VCaP (cell line): ENCODE results near the gene COA8.
A peak's percentile ranks its signal among the peaks of the same experiment; 100 is the strongest.

Experiments
- H3K27ac ChIP-seq: fragments of 450-650 bp; 2 replicates; pipeline ENCODE4 v1.5.1; 2017
- CTCF ChIP-seq: fragments of 450-650 bp; conservative IDR thresholded peaks from 2 replicates; pipeline ENCODE4 v1.5.1; 2017; ENCODE audit warnings: mild to moderate bottlenecking, moderate library complexity

The COA8 gene

DNA sequence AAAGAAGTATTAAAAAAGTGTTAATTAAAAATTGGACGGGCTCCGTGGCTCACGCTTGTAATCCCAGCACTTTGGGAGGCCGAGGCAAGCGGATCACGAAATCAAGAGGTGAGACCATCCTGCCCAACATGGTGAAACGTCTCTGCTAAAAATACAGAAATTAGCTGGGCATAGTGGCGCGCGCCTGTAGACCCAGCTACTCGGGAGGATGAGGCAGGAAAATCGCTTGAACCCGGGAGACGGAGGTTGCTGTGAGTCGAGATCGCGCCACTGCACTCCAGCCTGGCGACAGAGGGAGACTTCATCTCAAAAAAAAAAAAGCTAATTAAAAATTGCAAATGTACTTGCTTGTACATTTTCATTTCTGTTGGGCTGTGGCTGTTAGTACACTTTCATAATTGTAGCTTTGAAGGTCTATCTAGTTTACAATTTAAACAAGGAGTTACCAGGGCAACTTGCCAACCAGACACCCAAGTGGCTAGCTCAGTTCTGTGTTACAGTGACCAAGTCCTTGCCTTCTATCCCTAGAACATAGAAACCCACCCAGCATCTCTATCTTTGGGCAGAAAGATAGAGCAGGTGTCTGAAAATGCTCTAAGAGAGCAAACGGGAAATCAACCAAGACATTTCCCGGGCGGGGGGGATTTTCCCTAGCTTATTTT is 1.2 kb downstream of the COA8 start:
- TF ChIP-seq CTCF: no peak
- H3K27ac ChIP-seq: peak overlapping the region; percentile 98

- peak overlapping the region; percentile 97 for H3K27ac ChIP-seq
- no peak for TF ChIP-seq CTCF
These were observed 6.2 kb downstream of the COA8 start for GRCh38 chr14:103568952-103569351.

DNA sequence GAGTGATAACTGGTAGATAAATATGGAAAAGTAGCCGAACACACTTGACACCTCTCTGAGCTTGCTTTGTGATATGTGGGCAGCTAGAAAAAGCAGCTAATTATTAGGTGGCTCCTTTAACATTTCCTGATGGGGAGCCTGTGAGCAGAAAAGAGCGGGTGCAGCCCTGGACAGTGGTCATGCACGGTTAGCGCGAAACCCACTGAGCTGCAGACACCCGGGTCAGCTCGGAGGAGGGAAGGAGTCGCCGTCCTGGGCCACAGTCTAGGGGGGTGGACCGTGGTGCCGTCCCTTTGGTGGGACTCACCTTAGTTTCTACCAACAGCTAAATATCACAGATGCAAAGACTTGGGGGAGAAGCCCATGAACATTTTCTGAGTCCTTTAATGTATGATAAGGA is 6.6 kb downstream of the COA8 start:
- TF ChIP-seq CTCF: no peak
- H3K27ac ChIP-seq: peak overlapping the region; percentile 97

GRCh38 chr14:103574104-103574503 is 11.3 kb downstream of the COA8 start:
- TF ChIP-seq CTCF: no peak
- H3K27ac ChIP-seq: peak overlapping the region; percentile 97

GRCh38 chr14:103574707-103575285 is 12.0 kb downstream of the COA8 start:
- TF ChIP-seq CTCF: no peak
- peak overlapping the region; percentile 97 for H3K27ac ChIP-seq

GRCh38 chr14:103576371-103577024 is 13.7 kb downstream of the COA8 start:
- peak overlapping the region; percentile 97 for H3K27ac ChIP-seq

More at GRCh38 chr14:103576371-103577024, 13.7 kb downstream of the COA8 start:
- no peak for TF ChIP-seq CTCF
